NCI-H1048 (cell line): Measurements from ENCODE around the gene SLC25A53.

Source experiments
- DNase-seq: peaks from one replicate; lab custom pipeline; 2025; lab: John Stamatoyannopoulos, UW

SLC25A53 gene, protein sequence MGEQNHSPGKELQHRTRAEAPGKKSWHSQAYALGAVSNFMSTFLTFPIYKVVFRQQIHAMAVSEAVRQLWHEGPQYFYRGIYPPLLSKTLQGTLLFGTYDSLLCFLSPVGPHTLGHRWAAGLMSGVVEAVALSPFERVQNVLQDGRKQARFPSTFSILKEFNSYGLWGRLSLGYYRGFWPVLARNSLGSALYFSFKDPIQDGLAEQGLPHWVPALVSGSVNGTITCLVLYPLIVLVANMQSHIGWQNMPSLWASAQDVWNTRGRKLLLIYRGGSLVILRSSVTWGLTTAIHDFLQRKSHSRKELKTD

DNA sequence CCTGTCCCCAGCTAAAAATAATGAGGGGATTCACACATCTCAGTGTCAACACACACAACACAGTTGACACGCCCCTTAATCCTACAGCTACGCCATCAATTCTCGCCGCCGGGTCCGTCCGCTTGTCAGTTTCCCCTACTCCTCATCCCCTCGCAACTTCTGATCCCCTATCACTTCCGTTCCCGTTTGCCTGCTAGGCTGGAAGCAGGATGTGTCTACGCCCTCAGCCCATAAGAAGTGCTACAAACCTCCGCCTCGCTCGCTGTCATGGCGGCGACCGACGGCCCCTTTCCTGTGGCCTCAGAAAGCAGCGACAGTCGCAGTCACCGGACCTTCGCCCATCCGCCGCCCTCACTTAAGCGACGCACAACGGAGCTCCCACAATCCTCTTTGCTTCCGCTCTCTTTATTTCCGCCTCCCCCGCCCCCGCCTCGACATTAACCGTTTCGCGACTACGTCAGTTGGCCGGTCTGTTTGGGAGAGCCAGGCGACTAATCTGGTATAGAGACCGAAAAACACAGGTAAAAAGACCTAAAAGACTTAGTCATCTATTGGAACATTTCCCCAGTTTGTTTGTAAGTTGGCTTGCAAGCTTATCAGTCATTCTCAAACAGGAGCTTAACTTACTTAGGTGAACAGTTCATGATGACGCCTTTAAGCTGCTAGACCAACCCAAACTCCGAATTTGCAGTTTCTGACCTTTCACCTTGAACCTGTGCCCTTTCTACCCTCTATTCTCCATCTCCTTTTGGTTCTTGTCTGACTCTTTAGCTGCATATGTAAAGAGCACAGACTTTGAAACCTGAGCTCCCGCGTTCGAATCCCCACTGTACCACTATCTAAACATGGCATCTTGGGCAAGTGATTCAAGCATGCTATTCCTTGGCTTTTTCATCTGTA lies at the start of gene SLC25A53:
TSS of gene SLC25A53 (minus strand) at position 380 of the 900 bp plus-strand sequence. CDS start 51,752 bp downstream, outside the sequence.
- DNase-seq: peak; percentile 19

DNA sequence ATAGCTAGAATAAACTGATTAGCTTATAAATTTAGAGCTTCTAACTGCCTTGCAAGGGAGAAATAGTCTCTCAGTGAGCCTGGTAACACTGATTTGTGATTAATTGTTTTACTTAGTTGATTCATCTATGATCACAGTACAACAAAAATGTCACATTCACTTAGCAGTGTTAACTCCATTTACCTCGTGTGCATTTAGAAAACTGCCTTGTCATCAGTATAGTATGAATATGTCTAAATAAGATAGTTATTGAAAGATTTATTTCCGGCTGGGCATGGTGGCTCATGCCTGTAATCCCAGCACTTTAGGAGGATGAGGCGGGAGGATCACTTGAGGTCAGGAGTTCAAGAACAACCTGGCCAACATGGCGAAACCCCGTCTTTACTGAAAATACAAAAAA lies 48.7 kb upstream of the SLC25A53 start:
- DNase-seq: no peak

DNA sequence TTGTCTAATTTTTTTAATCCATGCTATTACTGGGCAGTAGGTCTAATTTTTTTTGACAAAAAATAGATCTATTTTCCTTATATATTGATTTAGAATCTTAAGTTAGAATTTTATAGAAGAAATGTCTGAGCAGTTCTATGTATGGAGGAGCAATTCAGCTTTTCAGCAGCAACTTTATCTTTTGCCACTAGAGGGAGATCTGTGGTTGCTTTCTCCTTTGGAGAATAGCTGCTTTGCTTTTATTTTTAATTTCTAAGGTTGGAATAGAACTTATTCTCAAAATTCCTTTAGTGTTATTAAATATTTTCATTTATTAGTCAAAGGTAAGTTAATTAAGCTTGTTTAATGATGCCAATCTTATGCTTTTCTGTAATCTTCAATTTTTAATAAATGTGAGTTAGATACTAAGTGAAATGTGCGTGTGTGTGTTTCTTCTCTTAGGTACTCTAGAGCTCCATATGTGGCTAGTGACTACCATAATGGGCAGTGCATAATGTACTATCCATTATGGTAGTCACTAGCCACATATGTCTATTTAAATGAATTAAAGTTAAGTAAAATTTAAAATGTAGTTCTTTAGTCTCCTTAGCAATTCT lies 38.8 kb upstream of the SLC25A53 start:
- DNase-seq: peak; percentile 6

DNA sequence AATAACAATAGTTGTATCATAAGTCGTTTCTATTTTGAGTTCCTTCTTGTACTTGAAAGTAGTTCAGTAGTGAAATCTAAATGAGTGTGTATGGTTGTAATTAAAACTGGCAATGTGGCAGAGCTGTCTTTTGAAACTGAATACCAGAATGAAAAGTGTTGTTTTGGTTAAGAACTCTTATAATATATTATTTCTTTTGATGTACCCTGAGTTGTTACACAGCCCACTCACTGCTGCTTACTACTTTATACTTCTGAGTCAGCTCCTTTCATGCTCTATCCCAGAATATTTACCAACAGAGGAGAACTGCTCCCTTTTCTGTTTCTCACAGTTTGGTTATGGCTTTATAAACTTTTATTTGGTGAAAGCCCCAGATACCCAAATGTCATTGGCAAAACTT lies 38.2 kb upstream of the SLC25A53 start:
- DNase-seq: no peak

DNA sequence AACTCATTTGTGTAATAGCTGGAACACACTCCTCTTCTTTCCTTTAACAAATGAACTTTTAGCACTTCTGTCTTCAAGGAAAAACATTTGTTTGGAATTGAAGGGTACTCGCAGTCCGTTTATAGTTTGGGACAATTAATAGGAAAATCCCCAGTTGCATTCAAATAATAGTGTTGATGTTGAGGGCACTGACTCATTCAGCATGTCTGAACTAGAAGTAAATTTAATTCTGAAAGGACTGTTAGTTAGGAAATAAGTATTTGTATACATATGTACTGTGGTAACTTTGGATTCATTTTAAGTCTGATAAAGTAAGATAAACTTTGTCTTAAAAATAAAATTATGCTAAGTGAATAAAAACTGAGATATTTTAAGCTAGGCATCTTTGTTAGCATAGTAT lies 36.7 kb upstream of the SLC25A53 start:
- no peak for DNase-seq

DNA sequence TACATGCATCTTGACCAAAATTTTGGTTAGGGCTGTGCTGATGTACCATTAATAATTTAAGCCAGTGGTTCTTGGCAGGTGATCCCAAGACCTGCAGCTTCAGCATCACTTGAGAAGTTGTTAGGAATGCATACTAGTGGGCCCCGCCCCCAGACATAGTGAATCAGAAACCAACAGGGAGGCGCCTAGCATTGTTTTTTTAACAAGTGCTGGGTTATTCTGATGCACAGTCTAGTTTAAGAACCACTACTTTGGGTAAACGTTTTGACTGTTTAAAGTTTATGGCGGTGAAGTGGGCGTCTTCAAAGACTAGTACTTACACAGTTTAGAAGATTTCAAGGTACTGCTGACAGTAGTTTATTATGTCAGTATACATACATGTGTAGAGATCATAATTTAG lies 33.0 kb upstream of the SLC25A53 start:
- DNase-seq: no peak

DNA sequence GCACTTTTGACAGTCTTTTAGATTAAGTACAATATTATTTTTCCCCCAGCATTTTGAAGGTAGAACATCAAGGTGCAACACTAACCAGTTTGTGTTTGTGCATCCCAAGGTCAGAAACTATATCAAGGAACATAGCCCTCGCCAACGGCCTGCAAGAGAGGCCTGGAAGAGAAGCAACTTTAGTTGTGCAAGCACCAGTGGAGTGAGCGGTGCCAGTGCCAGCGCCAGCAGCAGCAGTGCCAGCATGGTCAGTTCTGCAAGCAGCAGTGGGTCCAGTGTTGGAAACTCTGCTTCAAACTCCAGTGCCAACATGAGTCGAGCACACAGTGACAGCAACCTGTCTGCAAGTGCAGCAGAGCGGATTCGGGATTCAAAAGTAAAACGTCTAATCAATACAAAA lies 31.1 kb upstream of the SLC25A53 start:
- no peak for DNase-seq

DNA sequence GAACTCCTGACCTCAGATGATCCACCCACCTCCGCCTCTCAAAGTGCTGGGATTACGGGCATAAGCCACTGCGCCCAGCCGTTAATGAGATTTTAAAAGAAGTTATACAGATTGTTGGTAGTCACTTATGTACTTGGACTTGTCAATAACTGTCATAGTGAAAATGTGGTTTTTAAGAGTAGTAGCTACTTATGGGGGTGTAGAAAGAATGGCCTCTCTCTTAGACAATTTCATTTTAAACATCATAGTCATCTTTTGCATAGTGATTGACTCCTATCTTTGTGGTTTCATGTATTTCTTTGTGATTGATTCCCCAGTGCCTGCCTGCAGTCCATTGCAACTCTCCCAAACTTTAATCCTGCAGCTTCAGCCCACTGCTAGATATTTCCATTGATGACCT lies 26.9 kb upstream of the SLC25A53 start:
- no peak for DNase-seq

DNA sequence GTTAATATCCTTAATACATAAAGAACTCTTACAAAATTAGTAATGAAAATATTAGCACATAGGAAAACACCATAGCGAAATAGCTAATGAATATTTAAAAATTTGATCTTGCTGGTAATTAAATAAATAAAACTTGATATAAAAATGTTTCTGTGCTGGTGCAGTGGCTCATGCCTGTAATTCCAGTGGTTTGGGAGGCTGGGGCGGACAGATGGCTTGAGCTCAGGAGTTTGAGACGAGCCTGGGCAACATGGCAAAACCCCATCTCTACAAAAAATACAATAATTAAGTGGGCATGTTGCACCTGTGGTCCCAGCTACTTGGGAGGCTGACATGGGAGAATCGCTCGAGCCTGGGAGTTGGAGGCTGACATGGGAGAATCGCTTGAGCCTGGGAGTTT lies 17.0 kb upstream of the SLC25A53 start:
- DNase-seq: no peak

DNA sequence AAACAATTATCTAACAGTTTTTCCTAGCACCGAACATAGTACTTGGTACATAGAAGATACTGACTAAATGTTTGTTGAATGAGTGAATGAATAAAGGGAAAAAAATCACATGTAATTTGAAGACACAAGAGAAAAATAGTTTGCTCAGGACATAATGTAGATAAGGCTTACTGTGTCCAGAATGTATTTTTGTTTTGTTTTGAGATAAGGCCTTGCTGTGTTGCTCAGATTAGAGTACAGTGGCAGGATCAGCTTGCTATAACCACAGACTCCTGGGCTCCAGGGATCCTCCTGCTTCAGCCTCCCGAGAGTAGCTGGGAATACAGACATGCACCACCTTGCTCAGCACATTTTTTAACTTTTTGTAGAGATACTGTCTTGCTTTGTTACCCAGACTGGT lies 16.0 kb upstream of the SLC25A53 start:
- no peak for DNase-seq

DNA sequence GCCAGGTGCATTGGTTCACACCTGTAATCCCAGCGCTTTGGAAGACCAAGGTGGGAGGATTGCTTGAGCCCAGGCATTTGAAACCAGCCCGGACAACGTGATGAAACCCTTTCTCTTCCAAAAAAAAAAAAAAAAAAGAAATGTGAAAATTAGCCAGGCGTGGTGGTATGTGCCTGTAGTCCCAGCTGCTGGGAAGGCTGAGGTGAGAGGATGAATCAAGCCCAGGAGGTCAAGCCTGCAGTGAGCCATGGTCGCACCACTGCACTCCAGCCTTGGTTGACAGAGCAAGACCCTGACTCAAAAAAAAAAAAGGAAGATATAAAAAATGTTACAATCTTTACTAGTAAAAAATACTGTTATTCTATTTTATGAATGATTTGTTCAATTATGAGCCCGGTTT lies 15.3 kb upstream of the SLC25A53 start:
- DNase-seq: no peak

DNA sequence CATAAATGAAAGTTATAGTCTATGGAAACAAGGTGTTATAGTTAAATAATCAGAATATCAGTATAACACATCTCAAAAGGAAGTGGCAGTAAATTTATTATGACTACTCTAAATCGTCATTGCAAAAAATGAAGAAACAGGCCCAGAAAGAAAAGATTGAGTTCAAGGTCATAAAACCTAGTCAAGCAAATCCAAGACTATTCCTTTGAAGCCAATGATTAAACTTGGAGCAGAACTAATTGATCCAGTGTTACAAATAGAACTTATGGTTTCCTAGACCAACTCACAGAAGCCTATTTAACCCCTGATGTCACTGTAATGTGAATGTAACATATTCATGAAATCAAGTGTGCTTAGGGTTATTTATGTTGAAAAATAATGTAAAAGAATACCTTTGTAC lies 11.3 kb upstream of the SLC25A53 start:
- no peak for DNase-seq

DNA sequence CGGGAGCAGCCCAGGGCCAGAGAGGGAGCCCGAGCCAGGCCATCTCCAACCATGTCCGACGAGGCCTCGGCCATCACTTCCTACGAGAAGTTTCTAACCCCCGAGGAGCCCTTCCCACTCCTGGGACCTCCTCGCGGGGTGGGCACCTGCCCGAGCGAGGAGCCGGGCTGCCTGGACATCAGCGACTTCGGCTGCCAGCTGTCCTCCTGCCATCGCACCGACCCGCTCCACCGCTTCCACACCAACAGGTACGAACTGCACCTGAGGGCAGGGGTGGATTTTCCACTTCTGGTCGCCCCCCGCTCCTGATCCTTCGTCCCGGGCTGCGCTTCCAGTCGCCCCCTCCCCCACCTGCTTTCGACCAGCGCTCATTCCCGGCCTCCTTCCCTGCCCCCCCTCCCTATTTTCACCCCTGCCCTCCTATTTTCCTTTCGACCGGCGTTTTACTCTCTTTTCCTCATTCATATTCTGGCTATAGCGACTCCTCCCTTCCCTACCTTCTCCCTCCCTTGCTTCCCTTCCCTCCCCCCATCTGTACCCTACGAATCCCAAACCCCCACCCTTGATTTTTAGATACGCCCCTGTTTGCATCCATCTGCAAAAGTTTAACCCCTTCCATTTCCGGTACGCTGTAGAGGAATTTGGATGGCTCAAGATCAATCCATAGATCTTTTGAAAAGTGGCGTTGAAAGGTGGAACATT lies 10.1 kb upstream of the SLC25A53 start:
- DNase-seq: no peak

DNA sequence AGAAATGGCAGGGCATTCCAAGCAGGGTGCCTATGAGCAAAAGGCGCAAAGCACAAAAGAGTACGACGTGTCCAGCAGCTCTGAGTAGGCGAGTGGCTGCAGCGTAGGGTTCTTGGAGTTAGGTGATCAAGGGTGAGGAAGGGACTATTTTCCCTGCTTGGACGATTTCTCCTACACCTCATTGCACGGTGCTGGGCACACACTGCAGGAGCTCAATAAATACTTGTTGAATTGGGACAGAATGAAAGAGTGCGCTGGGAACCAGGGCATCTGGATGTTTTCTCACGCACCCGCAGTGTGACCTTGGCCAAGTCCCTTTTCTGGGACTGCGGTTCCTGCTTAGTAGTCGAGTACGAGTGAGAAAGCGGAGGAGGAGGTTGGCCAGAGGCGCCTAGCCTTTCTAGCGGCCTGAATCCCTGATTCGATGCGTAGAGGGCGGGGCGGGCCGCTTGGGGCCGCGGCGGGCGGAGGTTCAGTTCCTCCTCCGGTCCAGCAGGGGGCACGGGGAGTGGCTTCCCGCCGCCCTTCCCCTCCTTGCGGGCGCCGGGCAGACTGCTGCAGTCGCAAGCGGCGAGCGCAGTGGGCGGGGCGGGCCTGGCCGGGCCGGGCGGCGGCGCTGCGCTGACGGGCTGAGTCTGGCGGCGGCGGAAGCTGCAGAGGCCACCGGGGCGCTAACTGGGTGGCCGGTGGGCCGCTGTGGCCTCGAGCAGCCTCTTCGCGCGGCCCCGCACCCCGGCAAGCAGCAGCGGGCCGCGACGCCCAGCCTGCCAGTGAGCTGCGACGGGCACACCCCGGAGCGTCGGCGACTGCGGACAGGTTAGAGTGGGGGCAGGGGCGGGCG lies 9.3 kb upstream of the SLC25A53 start, which contains the start of gene FAM199X:
TSS of gene FAM199X (plus strand) at position 560 of the 841 bp plus-strand sequence. CDS start 333 bp downstream, outside the sequence.
- peak; percentile 47 for DNase-seq

DNA sequence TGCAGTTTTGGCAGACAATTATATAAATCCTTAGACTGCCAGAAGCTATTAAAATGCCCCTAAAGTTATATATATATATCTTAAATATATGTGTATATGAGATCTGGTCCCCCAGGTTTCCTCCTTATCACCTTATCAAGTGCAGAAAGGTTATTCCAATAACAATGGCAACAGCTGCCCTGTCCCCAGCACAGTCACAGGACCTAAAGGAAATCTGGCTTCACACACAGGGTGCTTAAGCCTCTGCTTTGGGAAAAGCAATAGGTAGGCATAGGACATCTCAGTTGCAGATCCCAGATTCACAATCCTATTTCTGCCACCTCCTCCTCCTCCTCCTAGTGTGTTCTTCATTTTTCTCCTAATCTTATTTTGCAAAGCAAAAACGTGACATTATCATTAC lies 5.8 kb downstream of the SLC25A53 start:
- no peak for DNase-seq

DNA sequence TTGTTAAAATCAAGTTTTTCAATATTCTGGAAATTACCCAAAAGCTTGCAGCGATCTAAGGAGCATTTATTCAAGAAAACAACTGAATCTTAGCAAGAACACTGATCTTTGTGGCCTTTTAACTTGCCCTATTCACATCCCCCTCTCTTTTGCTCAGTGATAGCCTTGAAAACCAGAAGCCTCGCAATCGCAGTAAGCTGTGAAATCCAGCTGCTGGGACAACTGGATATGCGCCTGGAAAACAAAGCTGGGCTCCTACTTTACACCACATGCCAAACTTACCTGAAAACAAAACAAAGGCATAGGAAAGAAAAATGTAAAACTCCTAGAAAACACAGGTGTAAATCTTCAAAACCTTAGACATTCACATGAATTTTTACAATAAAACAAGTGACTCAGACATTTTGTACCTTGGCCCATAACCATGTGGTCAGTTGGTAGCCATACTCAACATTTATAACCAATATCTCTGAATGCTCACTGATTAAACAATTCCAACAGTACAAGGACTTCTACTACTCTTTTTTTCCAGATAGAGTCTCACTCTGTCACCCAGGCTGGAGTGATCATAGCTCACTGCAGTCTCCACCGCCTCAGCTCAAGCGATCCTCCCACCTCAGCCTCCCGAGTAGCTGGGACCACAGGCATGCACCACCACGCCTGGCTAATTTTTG lies 15.6 kb downstream of the SLC25A53 start:
- DNase-seq: no peak

DNA sequence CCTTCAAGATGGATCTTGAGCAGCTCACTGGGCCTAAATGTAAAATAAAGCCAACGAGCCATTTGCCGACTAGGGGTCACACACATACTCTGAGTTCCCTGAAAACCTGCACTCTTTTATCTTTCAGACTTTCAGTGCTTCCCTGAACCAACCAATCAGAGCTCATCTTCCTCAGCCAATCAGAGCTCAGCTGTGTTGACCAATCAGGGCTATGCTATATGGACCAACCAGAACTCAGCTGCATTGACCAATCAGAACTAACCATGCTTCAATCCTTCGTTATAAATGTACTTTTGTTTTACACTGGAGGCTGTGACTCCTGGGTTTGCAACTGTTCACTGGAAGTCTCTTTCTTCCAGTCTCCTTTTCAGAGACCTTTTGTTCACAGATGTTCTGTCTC lies 19.3 kb downstream of the SLC25A53 start:
- peak; percentile 6 for DNase-seq

DNA sequence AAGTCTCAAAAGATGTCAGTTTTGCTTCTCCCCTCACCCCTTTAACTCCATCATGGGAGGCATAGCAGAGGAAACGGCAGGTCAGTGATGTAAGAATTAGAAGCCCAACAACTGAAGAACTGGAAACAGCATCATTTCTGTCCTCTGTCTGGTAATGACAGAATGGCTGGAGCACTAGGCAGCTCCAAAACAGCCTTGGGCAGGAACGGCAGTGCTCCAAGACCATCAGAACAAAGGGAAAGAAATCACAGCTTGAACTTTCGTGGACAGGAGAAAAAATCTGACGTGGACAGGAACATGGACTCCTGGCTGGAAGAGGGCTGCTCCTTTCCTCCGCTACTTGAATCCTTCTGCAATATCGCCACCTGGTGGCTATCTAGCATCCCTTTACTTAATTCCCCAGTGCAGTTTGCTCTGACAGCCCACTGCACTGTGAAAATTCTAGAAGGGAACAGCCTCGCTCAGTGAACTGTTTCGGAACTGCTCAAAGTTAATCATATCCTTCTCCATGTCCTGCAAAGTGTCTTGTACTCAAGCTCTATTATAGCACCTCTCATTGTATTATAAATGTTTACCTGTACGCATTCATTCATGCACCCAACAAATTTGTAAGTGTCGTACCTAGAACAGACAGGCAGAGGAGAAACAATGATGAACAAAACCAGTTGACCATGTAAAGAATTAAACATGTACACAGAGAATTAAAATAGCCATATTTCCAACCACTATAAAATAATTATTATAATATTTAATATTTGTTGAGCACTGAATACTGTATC lies 20.4 kb downstream of the SLC25A53 start:
- peak; percentile 75 for DNase-seq

DNA sequence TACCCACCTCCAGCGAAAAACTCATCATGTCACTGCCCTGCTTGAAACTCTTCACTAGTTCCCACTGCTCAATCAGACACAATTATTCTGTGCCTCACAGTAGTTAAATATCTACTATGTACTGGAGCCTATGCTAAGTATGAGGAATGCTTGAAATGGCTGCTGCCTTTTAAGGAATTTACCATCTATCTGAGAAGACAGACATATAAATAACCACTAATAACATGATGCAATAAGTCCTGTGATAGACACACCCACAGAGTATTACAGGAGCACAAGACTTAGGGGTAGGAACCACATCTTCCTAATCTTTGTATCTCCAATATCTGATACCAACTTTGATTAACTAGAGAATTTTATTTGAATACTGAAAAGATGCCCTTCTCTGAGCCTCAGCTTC lies 21.1 kb downstream of the SLC25A53 start:
- DNase-seq: no peak
